Tibial nerve (tissue), 4 donors: Measurements from ENCODE around the gene TRA2A. TPM values are rescaled to one million over a fixed set of nuclear protein-coding genes. Genes with fewer than 3 reads are reported as not detected.

Source experiments
- DNase-seq, 2 donors: peaks; one replicate each; pipeline ENCODE4 v3.0.0-alpha.2; 2019; ENCODE audit warnings: low spot score in 2 of 2
- H3K27ac ChIP-seq, 4 donors: fragments of 200-600 bp; sonication (generic) in 3 of 4; one replicate each; pipeline ENCODE4 v1.5.1; 2017 to 2019; ENCODE audit warnings: mild to moderate bottlenecking in 1 of 4
- H3K27me3 ChIP-seq, 2 donors: fragments of 200-600 bp; sonication (generic) in 1 of 2; one replicate each; pipeline versions ENCODE4 v1.5.1 to v1.6.0; 2017 to 2019
- H3K36me3 ChIP-seq, 3 donors: fragments of 200-600 bp; sonication (generic); one replicate each; pipeline ENCODE4 v1.5.1; 2018 to 2019
- H3K4me1 ChIP-seq, 4 donors: fragments of 200-600 bp; sonication (generic) in 3 of 4; one replicate each; pipeline ENCODE4 v1.5.1; 2017 to 2019
- H3K4me3 ChIP-seq, 4 donors: fragments of 200-600 bp; sonication (generic) in 3 of 4; one replicate each; pipeline ENCODE4 v1.5.1; 2017 to 2019; ENCODE audit warnings: mild to moderate bottlenecking in 1 of 4, moderate library complexity in 1 of 4
- H3K9me3 ChIP-seq, 4 donors: fragments of 200-600 bp; sonication (generic) in 3 of 4; one replicate each; pipeline ENCODE4 v1.5.1; 2017 to 2019
- EP300 ChIP-seq, 2 donors: sonication (generic); formaldehyde crosslinking; IDR thresholded peaks; one replicate each; pipeline ENCODE4 v1.6.1; 2017; ENCODE audit warnings: antibody characterized with exemption in 2 of 2, mild to moderate bottlenecking in 1 of 2
- POLR2A ChIP-seq, 2 donors: fragments of 450-650 bp; IDR thresholded peaks; one replicate each; pipeline ENCODE4 v1.6.1; 2017; ENCODE audit warnings: antibody characterized with exemption in 2 of 2, mild to moderate bottlenecking in 2 of 2, moderate library complexity in 2 of 2
- WGBS, 2 donors: methylation state at CpG; one replicate each; pipeline ENCODE4 v1.1.5; 2018; 5-methylcytosine and 5-hydroxymethylcytosine counted together
- total RNA-seq, 4 donors: library from RNA; depleted of rRNA; stranded (reverse); fragments of >200 nt; gene quantifications; one replicate each; pipeline ENCODE4 v1.1.0, GENCODE V29; 2016
- TF ChIP-seq, protein P1 (sequence below), 5 experiments: fragments of 200-600 bp in 3 of 5; fragments of 450-650 bp in 2 of 5; sonication (generic) in 3 of 5; IDR thresholded peaks; one replicate each; pipeline ENCODE4 v1.5.1; 2016 to 2019; ENCODE audit warnings: antibody characterized with exemption in 5 of 5, mild to moderate bottlenecking in 3 of 5, moderate library complexity in 2 of 5

TRA2A gene
- total RNA-seq, 4 donors from 2014 or later = 39.4 to 74.9 (median 43.5) TPM

DNA sequence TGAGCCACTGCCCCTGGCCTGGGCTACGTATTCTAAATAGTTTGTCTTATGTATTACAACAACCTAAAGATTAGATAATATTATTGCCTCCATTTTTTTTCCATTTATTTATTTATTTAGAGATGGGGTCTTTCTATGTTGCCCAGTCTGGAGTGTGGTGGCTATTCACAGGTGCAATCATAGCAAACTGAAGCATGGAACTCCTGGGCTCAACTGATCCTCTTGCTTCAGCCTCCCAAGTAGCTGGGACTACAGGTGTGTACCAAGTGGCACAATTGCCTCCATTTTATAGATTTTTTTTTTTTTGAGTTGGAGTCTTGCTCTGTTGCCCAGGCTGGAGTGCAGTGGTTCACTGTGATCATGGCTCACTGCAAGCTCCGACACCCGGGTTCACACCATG, 6.5 kb upstream of the TRA2A start:
- H3K27me3 ChIP-seq = no peaks in the 10 kb centered on the region
- WGBS, 2 donors = 94 to 95% methylated on average over 3 of the region's 3 CpGs
- TF ChIP-seq, protein P1, sequence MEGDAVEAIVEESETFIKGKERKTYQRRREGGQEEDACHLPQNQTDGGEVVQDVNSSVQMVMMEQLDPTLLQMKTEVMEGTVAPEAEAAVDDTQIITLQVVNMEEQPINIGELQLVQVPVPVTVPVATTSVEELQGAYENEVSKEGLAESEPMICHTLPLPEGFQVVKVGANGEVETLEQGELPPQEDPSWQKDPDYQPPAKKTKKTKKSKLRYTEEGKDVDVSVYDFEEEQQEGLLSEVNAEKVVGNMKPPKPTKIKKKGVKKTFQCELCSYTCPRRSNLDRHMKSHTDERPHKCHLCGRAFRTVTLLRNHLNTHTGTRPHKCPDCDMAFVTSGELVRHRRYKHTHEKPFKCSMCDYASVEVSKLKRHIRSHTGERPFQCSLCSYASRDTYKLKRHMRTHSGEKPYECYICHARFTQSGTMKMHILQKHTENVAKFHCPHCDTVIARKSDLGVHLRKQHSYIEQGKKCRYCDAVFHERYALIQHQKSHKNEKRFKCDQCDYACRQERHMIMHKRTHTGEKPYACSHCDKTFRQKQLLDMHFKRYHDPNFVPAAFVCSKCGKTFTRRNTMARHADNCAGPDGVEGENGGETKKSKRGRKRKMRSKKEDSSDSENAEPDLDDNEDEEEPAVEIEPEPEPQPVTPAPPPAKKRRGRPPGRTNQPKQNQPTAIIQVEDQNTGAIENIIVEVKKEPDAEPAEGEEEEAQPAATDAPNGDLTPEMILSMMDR (IDR thresholded peaks at IDR 0.05) = no peak
- TF ChIP-seq EP300 (IDR thresholded peaks at IDR 0.05) (no peak), POLR2A (IDR thresholded peaks at IDR 0.05) (no peak)
- H3K4me1 ChIP-seq = no peaks in the 10 kb centered on the region
- no peak for DNase-seq
- H3K27ac ChIP-seq = no peak overlapping the region
- no peaks in the 10 kb centered on the region for H3K9me3 ChIP-seq
- no peak overlapping the region for H3K4me3 ChIP-seq
- no peaks in the 10 kb centered on the region for H3K36me3 ChIP-seq

DNA sequence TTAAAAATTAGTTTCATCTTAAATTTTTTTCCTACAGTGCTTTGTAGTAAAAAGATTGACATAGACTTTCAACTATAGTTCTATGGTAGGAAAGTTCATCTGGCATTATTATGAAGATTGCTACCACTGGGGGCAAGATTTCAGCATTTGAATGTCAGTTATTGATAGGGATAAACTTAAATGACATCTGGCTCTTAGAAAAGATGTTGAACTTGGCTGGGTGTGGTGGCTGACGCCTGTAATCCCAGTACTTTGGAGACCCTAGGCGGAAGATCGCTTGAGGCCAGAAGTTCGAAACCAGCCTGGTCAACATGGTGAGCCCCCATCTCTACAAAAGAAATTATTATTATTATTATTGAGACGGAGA, 1.4 kb upstream of the TRA2A start:
- no peak for DNase-seq
- Histone ChIP-seq H3K36me3 (no peaks in the 10 kb centered on the region), H3K4me3 (no peak overlapping the region), H3K9me3 (no peaks in the 10 kb centered on the region), H3K27ac (no peak overlapping the region), H3K4me1 (peaks cover 0 to 28% (median 12%) of the 10 kb centered on the region in 4 donors), H3K27me3 (no peaks in the 10 kb centered on the region)
- WGBS, 2 donors = 96 to 98% methylated on average over 5 of the region's 5 CpGs
- TF ChIP-seq EP300 (IDR thresholded peaks at IDR 0.05) = no peak
- no peak for TF ChIP-seq POLR2A (IDR thresholded peaks at IDR 0.05)
- TF ChIP-seq, protein P1 (IDR thresholded peaks at IDR 0.05) = no peak

DNA sequence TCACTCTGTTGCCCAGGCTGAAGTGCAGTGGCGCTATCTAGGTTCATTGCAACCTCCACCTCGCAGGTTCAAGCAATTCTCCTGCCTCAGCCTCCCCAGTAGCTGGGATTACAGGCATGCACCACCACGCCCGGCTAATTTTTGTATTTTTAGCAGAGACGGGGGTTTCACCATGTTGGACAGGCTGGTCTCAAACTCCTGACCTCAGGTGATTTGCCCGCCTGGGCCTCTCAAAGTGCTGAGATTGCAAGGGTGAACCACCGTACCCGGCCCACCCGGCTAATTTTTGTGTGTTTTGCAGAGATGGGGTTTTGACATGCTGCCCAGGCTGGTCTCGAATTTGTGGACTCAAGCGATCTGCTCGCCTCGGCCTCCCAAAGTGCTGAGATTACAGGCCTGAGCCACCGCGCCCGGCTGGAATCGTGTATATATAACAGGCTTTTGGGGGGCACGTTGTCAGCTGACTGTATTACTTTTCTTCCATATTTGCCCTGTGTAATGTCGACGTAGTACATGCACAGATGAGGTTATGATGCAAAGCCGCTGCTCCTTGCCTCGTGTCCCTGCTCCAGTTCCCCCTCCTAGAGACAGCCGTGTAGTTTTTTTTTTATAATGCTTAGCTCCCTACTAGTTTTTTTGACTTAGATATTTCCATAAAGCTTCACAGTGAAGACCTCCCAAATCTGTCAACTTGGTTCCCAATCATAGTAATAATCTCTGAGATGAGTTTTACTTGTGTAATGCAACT, 883 bp upstream of the TRA2A start:
- H3K27me3 ChIP-seq = no peaks in the 10 kb centered on the region
- TF ChIP-seq POLR2A (IDR thresholded peaks at IDR 0.05) (no peak), EP300 (IDR thresholded peaks at IDR 0.05) (no peak)
- TF ChIP-seq, protein P1 (IDR thresholded peaks at IDR 0.05) = no peak
- peaks cover 0 to 34% (median 15%) of the 10 kb centered on the region in 4 donors for H3K4me1 ChIP-seq
- peak overlapping the region; percentile 74 to 93 (median 90) for H3K4me3 ChIP-seq
- 95 to 96% methylated on average over 23 of the region's 23 CpGs for WGBS, 2 donors
- DNase-seq = peak in 1 of 2 donors; percentile 5
- no peaks in the 10 kb centered on the region for H3K9me3 ChIP-seq
- H3K36me3 ChIP-seq = no peaks in the 10 kb centered on the region
- H3K27ac ChIP-seq = peak overlapping the region; percentile 92 to 100 (median 96)

DNA sequence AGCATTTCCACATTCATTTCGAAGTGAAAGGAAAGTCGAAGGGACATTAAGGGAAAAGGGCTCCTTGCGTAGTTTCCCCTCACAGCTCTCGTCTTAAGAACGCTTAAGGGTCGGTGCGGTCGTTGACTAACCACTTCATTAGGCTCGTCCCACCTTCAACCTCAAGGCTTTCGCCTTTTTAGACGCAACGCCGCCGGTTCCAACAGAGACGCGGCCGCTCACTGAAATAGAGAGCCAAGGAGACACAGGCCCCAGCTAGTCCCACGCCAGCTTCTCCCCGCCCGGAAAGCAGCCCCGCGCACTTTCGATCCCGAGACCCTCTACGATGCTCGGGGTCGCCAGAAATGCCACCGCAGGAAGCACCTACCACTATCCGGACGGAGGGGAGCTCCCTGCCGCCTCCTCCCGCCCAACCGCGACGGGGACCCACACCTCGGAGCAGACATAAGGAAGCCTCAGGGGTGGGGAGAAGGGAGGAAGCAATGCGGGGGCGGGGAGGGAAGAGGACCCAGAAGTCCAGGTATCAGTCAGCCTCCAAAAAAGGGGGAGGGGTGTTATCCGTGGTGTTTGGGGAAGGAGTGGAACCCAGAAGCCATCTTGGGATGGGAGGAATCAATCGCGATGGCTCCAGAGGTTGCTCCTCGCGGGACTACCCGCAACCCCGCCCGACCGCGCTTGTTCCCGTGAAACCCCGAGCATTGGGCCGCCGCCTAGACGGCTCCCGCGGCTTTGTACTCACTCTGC, 559 bp downstream of the TRA2A start:
- peak overlapping the region; percentile 92 to 100 (median 96) for H3K27ac ChIP-seq
- DNase-seq = peak; percentile 23 to 35
- H3K4me3 ChIP-seq = peak overlapping the region; percentile 74 to 93 (median 90)
- no peaks in the 10 kb centered on the region for H3K9me3 ChIP-seq
- TF ChIP-seq POLR2A (IDR thresholded peaks at IDR 0.05) (no peak), EP300 (IDR thresholded peaks at IDR 0.05) (no peak)
- TF ChIP-seq, protein P1 (IDR thresholded peaks at IDR 0.05) = no peak
- H3K4me1 ChIP-seq = peaks cover 0 to 47% (median 18%) of the 10 kb centered on the region in 4 donors
- WGBS, 2 donors = 0 to 1% methylated on average over 54 to 55 of the region's 55 CpGs
- H3K36me3 ChIP-seq = no peaks in the 10 kb centered on the region
- no peaks in the 10 kb centered on the region for H3K27me3 ChIP-seq

DNA sequence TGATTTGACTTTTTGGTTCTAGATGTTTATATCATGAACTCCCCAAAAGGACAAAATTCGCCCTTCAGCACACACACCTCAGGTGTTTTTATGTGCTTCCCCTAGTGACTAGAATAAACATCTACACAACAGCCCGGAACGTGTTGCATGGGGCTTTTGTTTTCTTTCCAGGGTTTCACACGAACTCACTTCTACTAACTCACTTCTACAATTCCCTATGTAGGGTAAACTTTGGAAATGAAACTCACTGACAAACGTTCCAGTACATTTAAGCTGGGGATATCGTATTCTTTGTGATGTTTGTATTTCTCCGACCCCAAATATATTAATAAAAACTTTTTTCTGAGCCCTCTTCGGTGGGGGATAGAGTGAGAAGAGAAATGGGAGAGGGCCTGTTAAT, 1.4 kb downstream of the TRA2A start:
- 1 to 2% methylated on average over 8 of the region's 8 CpGs for WGBS, 2 donors
- H3K27ac ChIP-seq = peak overlapping the region in 3 of 4 donors; percentile 95 to 100 (median 97)
- DNase-seq = no peak
- no peaks in the 10 kb centered on the region for H3K36me3 ChIP-seq
- no peaks in the 10 kb centered on the region for H3K9me3 ChIP-seq
- no peaks in the 10 kb centered on the region for H3K27me3 ChIP-seq
- peaks cover 0 to 55% (median 18%) of the 10 kb centered on the region in 4 donors for H3K4me1 ChIP-seq
- H3K4me3 ChIP-seq = peak overlapping the region; percentile 74 to 93 (median 90)
- TF ChIP-seq EP300 (IDR thresholded peaks at IDR 0.05) = no peak
- TF ChIP-seq, protein P1 (IDR thresholded peaks at IDR 0.05) = no peak
- TF ChIP-seq POLR2A (IDR thresholded peaks at IDR 0.05) = no peak
